Hepatocyte (in vitro differentiated cells): ENCODE results near the gene ATF6. TPM values are rescaled to one million over a fixed set of nuclear protein-coding genes. Genes with fewer than 3 reads are reported as not detected.
"Not testable (repeated sequence)": the region's sequence is repeated elsewhere in the genome, so short reads cannot be mapped to it uniquely, and the experiment has no call there.

ENCODE experiments used
- DNase-seq: peaks from one replicate; pipeline ENCODE4 v3.0.0-alpha.2; 2016; ENCODE audit warnings: low spot score
- H2AFZ ChIP-seq: fragments of 200-600 bp; sonication (generic); 2 replicates; pipeline ENCODE4 v1.6.0; 2016; ENCODE audit warnings: antibody characterized with exemption, mild to moderate bottlenecking
- H3K27ac ChIP-seq: fragments of 200-600 bp; sonication (generic); 2 replicates; pipeline ENCODE4 v1.5.1; 2016; ENCODE audit warnings: mild to moderate bottlenecking
- H3K27me3 ChIP-seq: fragments of 200-600 bp; sonication (generic); 2 replicates; pipeline ENCODE4 v1.6.1; 2016
- H3K36me3 ChIP-seq: fragments of 200-600 bp; sonication (generic); replicated peaks from 2 replicates; pipeline ENCODE4 v1.5.1; 2016; ENCODE audit warnings: low read depth; ENCODE audit not compliant: insufficient read depth
- H3K4me1 ChIP-seq: fragments of 200-600 bp; sonication (generic); 2 replicates; pipeline ENCODE4 v1.5.1; 2016; ENCODE audit warnings: mild to moderate bottlenecking, moderate library complexity; ENCODE audit not compliant: insufficient read depth
- H3K4me2 ChIP-seq: fragments of 200-600 bp; sonication (generic); 2 replicates; pipeline ENCODE4 v1.6.0; 2016
- H3K4me3 ChIP-seq: fragments of 200-600 bp; sonication (generic); 2 replicates; pipeline ENCODE4 v1.5.1; 2016; ENCODE audit warnings: mild to moderate bottlenecking
- H3K79me2 ChIP-seq: fragments of 200-600 bp; sonication (generic); 2 replicates; pipeline ENCODE4 v1.6.0; 2017; ENCODE audit warnings: mild to moderate bottlenecking
- H3K9me2 ChIP-seq: fragments of 200-600 bp; sonication (generic); replicated peaks from 2 replicates; pipeline ENCODE4 v1.6.0; 2017; ENCODE audit warnings: mild to moderate bottlenecking; ENCODE audit not compliant: insufficient read depth
- H3K9me3 ChIP-seq: fragments of 200-600 bp; sonication (generic); 2 replicates; pipeline ENCODE4 v1.5.1; 2016; ENCODE audit warnings: low read depth, mild to moderate bottlenecking
- H4K20me1 ChIP-seq: fragments of 200-600 bp; sonication (generic); 2 replicates; pipeline ENCODE4 v1.6.0; 2016; ENCODE audit warnings: mild to moderate bottlenecking; ENCODE audit not compliant: insufficient read depth, poor library complexity, severe bottlenecking
- EZH2 ChIP-seq: fragments of 200-600 bp; sonication (generic); IDR thresholded peaks from 2 replicates; pipeline ENCODE4 v1.6.1; 2016; ENCODE audit warnings: antibody characterized with exemption, mild to moderate bottlenecking, borderline replicate concordance
- EZH2phosphoT487 ChIP-seq: fragments of 200-600 bp; sonication (generic); IDR thresholded peaks from one replicate; pipeline ENCODE4 v1.6.1; 2018; ENCODE audit warnings: antibody characterized with exemption, mild to moderate bottlenecking, low read depth, moderate library complexity; ENCODE audit not compliant: unreplicated experiment, severe bottlenecking
- WGBS: methylation state at CpG from one replicate; pipeline ENCODE4 v1.1.6; 2016; ENCODE audit warnings: low lambda C conversion rate; ENCODE audit errors: missing lambda C conversion rate; 5-methylcytosine and 5-hydroxymethylcytosine counted together
- polyA plus RNA-seq: library from polyadenylated mRNA; unstranded; fragments of >200 nt; fragmentation: Nextera tagmentation; extraction: Ambion mirVana; gene quantifications from 2 replicates; pipeline ENCODE4 v1.2.1, GENCODE V29; 2016
- total RNA-seq: library from RNA; depleted of rRNA; stranded (reverse); fragments of >200 nt; gene quantifications from 2 replicates; pipeline ENCODE4 v1.2.3, GENCODE V29; 2014
- TF ChIP-seq, protein P1 (sequence below): fragments of 200-600 bp; sonication (generic); IDR thresholded peaks from 2 replicates; pipeline ENCODE4 v1.5.1; 2016; ENCODE audit warnings: antibody characterized with exemption, mild to moderate bottlenecking; ENCODE audit not compliant: poor library complexity

The ATF6 gene
- total and polyA plus RNA-seq, 2 experiments from 2014 or later, result 15.3 to 29.8 TPM

DNA sequence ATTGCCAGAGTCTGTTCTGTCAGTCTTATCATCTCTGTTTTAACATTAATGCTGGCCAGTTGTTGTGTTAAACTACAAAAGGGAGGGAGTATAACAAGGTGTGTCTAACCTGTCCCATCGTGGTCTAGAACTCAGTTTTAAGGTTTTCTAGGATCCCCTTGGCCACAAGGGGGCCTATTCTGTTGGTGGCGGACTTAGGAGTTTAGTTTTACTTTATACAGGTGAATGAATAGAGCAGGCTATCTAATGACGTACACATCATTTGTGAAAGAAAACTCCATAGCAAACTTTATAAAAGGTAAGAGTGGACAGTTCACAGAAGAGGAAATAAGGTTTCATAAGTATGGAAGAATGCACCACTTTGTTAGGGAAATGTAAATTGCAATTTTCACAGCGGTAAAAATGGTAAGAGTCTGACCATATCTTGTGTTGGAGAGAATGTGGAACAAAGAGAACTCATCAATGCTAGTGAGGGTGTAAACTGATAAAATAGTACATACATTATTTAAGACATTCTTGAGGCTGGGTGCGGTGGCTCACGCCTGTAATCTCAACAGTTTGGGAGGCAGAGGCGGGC is 2.5 kb upstream of the ATF6 start:
- Histone ChIP-seq H3K36me3 (no peaks in the 10 kb centered on the region), H3K79me2 (peaks cover 22% of the 10 kb centered on the region), H3K4me1 (peaks cover 6% of the 10 kb centered on the region), H3K4me3 (no peak overlapping the region), H2AFZ (no peak overlapping the region), H3K27me3 (no peaks in the 10 kb centered on the region), H3K9me2 (no peaks in the 10 kb centered on the region), H3K27ac (no peak overlapping the region), H4K20me1 (no peaks in the 10 kb centered on the region), H3K4me2 (no peak overlapping the region), H3K9me3 (no peaks in the 10 kb centered on the region)
- peak; percentile 38 for DNase-seq
- TF ChIP-seq EZH2phosphoT487, result no peak
- no peak for TF ChIP-seq EZH2
- TF ChIP-seq, protein P1, sequence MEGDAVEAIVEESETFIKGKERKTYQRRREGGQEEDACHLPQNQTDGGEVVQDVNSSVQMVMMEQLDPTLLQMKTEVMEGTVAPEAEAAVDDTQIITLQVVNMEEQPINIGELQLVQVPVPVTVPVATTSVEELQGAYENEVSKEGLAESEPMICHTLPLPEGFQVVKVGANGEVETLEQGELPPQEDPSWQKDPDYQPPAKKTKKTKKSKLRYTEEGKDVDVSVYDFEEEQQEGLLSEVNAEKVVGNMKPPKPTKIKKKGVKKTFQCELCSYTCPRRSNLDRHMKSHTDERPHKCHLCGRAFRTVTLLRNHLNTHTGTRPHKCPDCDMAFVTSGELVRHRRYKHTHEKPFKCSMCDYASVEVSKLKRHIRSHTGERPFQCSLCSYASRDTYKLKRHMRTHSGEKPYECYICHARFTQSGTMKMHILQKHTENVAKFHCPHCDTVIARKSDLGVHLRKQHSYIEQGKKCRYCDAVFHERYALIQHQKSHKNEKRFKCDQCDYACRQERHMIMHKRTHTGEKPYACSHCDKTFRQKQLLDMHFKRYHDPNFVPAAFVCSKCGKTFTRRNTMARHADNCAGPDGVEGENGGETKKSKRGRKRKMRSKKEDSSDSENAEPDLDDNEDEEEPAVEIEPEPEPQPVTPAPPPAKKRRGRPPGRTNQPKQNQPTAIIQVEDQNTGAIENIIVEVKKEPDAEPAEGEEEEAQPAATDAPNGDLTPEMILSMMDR, result peak; percentile 38
- 71% methylated on average over 7 of the region's 7 CpGs for WGBS

DNA sequence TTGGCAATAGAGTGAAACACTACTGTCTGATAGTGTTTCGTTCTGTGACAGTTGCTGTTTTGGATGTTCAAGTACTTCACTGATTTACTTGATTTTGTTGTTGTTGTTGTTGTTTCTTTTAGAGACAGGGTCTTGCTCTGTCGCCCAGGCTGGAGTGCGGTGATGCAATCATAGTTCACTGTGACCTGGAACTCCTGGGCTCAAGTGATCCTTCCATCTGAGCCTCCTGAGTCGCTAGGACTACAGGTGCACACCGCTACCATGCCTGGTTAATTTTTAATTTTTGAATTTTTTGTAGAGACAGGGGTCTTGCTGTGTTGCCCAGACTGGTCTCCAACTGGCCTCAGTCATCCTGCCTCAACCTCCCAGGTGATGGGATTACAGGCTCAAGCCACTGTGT is 2.3 kb downstream of the ATF6 start:
- Histone ChIP-seq H3K9me2 (no peaks in the 10 kb centered on the region), H3K27me3 (no peaks in the 10 kb centered on the region), H3K9me3 (no peaks in the 10 kb centered on the region), H3K36me3 (no peaks in the 10 kb centered on the region), H3K27ac (no peak overlapping the region), H2AFZ (no peak overlapping the region), H3K79me2 (peaks cover 65% of the 10 kb centered on the region), H3K4me3 (no peak overlapping the region), H3K4me2 (no peak overlapping the region), H4K20me1 (no peaks in the 10 kb centered on the region), H3K4me1 (peaks cover 6% of the 10 kb centered on the region)
- TF ChIP-seq EZH2phosphoT487, result no peak
- TF ChIP-seq EZH2, result no peak
- TF ChIP-seq, protein P1, result no peak
- 94% methylated on average over 5 of the region's 5 CpGs for WGBS
- no peak for DNase-seq

GRCh38 chr1:161768986-161769672 is 3.0 kb downstream of the ATF6 start:
- no peaks in the 10 kb centered on the region for H3K36me3 ChIP-seq
- no peaks in the 10 kb centered on the region for H3K27me3 ChIP-seq
- no peak overlapping the region for H3K27ac ChIP-seq
- H3K4me1 ChIP-seq, result peaks cover 6% of the 10 kb centered on the region
- peaks cover 71% of the 10 kb centered on the region for H3K79me2 ChIP-seq
- H3K9me2 ChIP-seq, result no peaks in the 10 kb centered on the region
- no peak overlapping the region for H2AFZ ChIP-seq
- H3K4me2 ChIP-seq, result no peak overlapping the region
- TF ChIP-seq EZH2phosphoT487, result no peak
- TF ChIP-seq EZH2, result no peak
- TF ChIP-seq, protein P1, result no peak
- no peak overlapping the region for H3K4me3 ChIP-seq
- no peak for DNase-seq
- H3K9me3 ChIP-seq, result no peaks in the 10 kb centered on the region
- H4K20me1 ChIP-seq, result no peaks in the 10 kb centered on the region

- not testable (repeated sequence) for H3K4me3 ChIP-seq, H4K20me1 ChIP-seq, H3K27ac ChIP-seq, H3K36me3 ChIP-seq, H3K4me1 ChIP-seq, H3K9me2 ChIP-seq, DNase-seq, H2AFZ ChIP-seq, H3K4me2 ChIP-seq, H3K27me3 ChIP-seq, H3K9me3 ChIP-seq
- WGBS, result 90% methylated on average over 5 of the region's 5 CpGs
- peaks cover 75% of the 10 kb centered on the region for H3K79me2 ChIP-seq
Measured at GRCh38 chr1:161769673-161770045, 3.5 kb downstream of the ATF6 start.
